Gastroesophageal sphincter (tissue), 3 donors: ENCODE data around the gene DMD.

Experiments
- POLR2AphosphoS5 ChIP-seq: sonication (generic); formaldehyde crosslinking; IDR thresholded peaks from one replicate; pipeline ENCODE4 v1.6.1; 2017; ENCODE audit warnings: antibody characterized with exemption
- TF ChIP-seq, protein P1 (sequence below), 4 experiments: fragments of 200-600 bp in 2 of 4; fragments of 450-650 bp in 2 of 4; sonication (generic) in 1 of 4; IDR thresholded peaks; one replicate each; pipeline ENCODE4 v1.5.1; 2017 to 2019; ENCODE audit warnings: antibody characterized with exemption in 4 of 4, mild to moderate bottlenecking in 2 of 4, moderate library complexity in 2 of 4

DNA sequence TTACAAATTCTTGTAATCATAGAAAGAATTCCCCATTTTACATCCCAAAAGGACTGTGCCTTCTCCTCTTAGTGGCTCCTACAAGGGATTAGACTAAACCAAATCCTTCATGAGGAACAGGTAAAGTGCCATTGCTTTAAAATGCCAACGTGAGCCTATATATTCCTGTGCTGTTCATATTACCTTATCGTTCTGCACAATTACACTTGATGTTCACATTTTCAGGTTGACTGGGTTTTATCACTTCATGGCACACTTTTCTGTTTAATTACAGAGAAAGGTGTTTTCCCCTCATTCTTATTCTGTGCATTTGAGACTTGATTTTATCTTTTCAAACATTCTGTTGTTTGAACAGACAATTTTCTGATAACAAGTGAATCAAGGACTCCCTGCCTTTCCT is 1493.9 kb downstream of the DMD start:
- TF ChIP-seq, protein P1, sequence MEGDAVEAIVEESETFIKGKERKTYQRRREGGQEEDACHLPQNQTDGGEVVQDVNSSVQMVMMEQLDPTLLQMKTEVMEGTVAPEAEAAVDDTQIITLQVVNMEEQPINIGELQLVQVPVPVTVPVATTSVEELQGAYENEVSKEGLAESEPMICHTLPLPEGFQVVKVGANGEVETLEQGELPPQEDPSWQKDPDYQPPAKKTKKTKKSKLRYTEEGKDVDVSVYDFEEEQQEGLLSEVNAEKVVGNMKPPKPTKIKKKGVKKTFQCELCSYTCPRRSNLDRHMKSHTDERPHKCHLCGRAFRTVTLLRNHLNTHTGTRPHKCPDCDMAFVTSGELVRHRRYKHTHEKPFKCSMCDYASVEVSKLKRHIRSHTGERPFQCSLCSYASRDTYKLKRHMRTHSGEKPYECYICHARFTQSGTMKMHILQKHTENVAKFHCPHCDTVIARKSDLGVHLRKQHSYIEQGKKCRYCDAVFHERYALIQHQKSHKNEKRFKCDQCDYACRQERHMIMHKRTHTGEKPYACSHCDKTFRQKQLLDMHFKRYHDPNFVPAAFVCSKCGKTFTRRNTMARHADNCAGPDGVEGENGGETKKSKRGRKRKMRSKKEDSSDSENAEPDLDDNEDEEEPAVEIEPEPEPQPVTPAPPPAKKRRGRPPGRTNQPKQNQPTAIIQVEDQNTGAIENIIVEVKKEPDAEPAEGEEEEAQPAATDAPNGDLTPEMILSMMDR (IDR thresholded peaks at IDR 0.05), result no peak
- no peak for TF ChIP-seq POLR2AphosphoS5
